Measurements from ENCODE around the gene EPB41.

Gene EPB41

GRCh38 chr1:28899267-28899666, 15.1 kb upstream of the EPB41 start:
- Mint-ChIP-seq H3K9me3 (peaks cover 1% of the 10 kb centered on the region), H3K36me3 (ENCODE audit: low read depth) (peaks cover 15% of the 10 kb centered on the region), H3K4me1 (ENCODE audit: low read depth) (peaks cover 14% of the 10 kb centered on the region), H3K4me3 (no peak overlapping the region), H3K27ac (no peak overlapping the region), H3K27me3 (no peaks in the 10 kb centered on the region)

GRCh38 chr1:28900562-28900961, 13.8 kb upstream of the EPB41 start:
- Mint-ChIP-seq H3K4me3 (no peak overlapping the region), H3K36me3 (ENCODE audit: low read depth) (peaks cover 16% of the 10 kb centered on the region), H3K4me1 (ENCODE audit: low read depth) (peaks cover 14% of the 10 kb centered on the region), H3K27me3 (no peaks in the 10 kb centered on the region), H3K27ac (no peak overlapping the region), H3K9me3 (peaks cover 4% of the 10 kb centered on the region)

- H3K9me3 Mint-ChIP-seq: peaks cover 4% of the 10 kb centered on the region
- H3K27ac Mint-ChIP-seq: no peak overlapping the region
- no peak overlapping the region for H3K4me3 Mint-ChIP-seq
- peaks cover 12% of the 10 kb centered on the region for H3K4me1 Mint-ChIP-seq (ENCODE audit: low read depth)
- H3K36me3 Mint-ChIP-seq (ENCODE audit: low read depth): peaks cover 17% of the 10 kb centered on the region
- no peaks in the 10 kb centered on the region for H3K27me3 Mint-ChIP-seq
Measured at GRCh38 chr1:28902738-28903137, 11.6 kb upstream of the EPB41 start.

GRCh38 chr1:28905921-28906666, 8.3 kb upstream of the EPB41 start:
- H3K36me3 Mint-ChIP-seq (ENCODE audit: low read depth): peaks cover 17% of the 10 kb centered on the region
- H3K27ac Mint-ChIP-seq: no peak overlapping the region
- H3K9me3 Mint-ChIP-seq: peaks cover 4% of the 10 kb centered on the region
- H3K4me3 Mint-ChIP-seq: no peak overlapping the region
- H3K27me3 Mint-ChIP-seq: no peaks in the 10 kb centered on the region
- no peaks in the 10 kb centered on the region for H3K4me1 Mint-ChIP-seq (ENCODE audit: low read depth)

GRCh38 chr1:28909198-28909597, 5.2 kb upstream of the EPB41 start:
- peaks cover 11% of the 10 kb centered on the region for H3K36me3 Mint-ChIP-seq (ENCODE audit: low read depth)
- H3K27ac Mint-ChIP-seq: no peak overlapping the region
- H3K9me3 Mint-ChIP-seq: peaks cover 3% of the 10 kb centered on the region

GRCh38 chr1:28910379-28911115, 3.8 kb upstream of the EPB41 start:
- peaks cover 16% of the 10 kb centered on the region for H3K4me1 Mint-ChIP-seq (ENCODE audit: low read depth)
- H3K27ac Mint-ChIP-seq: no peak overlapping the region
- no peaks in the 10 kb centered on the region for H3K9me3 Mint-ChIP-seq
- H3K27me3 Mint-ChIP-seq: no peaks in the 10 kb centered on the region
- no peak overlapping the region for H3K4me3 Mint-ChIP-seq
- peaks cover 8% of the 10 kb centered on the region for H3K36me3 Mint-ChIP-seq (ENCODE audit: low read depth)

More at GRCh38 chr1:28909198-28909597, 5.2 kb upstream of the EPB41 start:
- no peak overlapping the region for H3K4me3 Mint-ChIP-seq
- peaks cover 9% of the 10 kb centered on the region for H3K4me1 Mint-ChIP-seq (ENCODE audit: low read depth)
- H3K27me3 Mint-ChIP-seq: no peaks in the 10 kb centered on the region

GRCh38 chr1:28913786-28914227, 562 bp upstream of the EPB41 start:
- H3K9me3 Mint-ChIP-seq: no peaks in the 10 kb centered on the region
- peak overlapping the region; percentile 90 for H3K27ac Mint-ChIP-seq
- H3K4me3 Mint-ChIP-seq: peak overlapping the region; percentile 83
- no peaks in the 10 kb centered on the region for H3K27me3 Mint-ChIP-seq
- H3K36me3 Mint-ChIP-seq (ENCODE audit: low read depth): peaks cover 4% of the 10 kb centered on the region
- peaks cover 49% of the 10 kb centered on the region for H3K4me1 Mint-ChIP-seq (ENCODE audit: low read depth)

GRCh38 chr1:28915031-28915895, 894 bp downstream of the EPB41 start:
- no peaks in the 10 kb centered on the region for H3K27me3 Mint-ChIP-seq
- no peaks in the 10 kb centered on the region for H3K9me3 Mint-ChIP-seq
- peaks cover 63% of the 10 kb centered on the region for H3K4me1 Mint-ChIP-seq (ENCODE audit: low read depth)
- peak overlapping the region; percentile 95 for H3K4me3 Mint-ChIP-seq
- peak overlapping the region; percentile 95 for H3K27ac Mint-ChIP-seq
- peaks cover 5% of the 10 kb centered on the region for H3K36me3 Mint-ChIP-seq (ENCODE audit: low read depth)

GRCh38 chr1:28917757-28918118, 3.4 kb downstream of the EPB41 start:
- H3K27me3 Mint-ChIP-seq: no peaks in the 10 kb centered on the region
- no peaks in the 10 kb centered on the region for H3K9me3 Mint-ChIP-seq
- H3K4me3 Mint-ChIP-seq: peak overlapping the region; percentile 45
- peaks cover 5% of the 10 kb centered on the region for H3K36me3 Mint-ChIP-seq (ENCODE audit: low read depth)
- peaks cover 76% of the 10 kb centered on the region for H3K4me1 Mint-ChIP-seq (ENCODE audit: low read depth)
- peak overlapping the region; percentile 70 for H3K27ac Mint-ChIP-seq

- H3K27ac Mint-ChIP-seq: peak overlapping the region; percentile 36
- H3K4me1 Mint-ChIP-seq (ENCODE audit: low read depth): peaks cover 69% of the 10 kb centered on the region
- no peak overlapping the region for H3K4me3 Mint-ChIP-seq
Measured at GRCh38 chr1:28921286-28921869, 7.0 kb downstream of the EPB41 start.

GRCh38 chr1:28925350-28925891, 11.1 kb downstream of the EPB41 start:
- Mint-ChIP-seq H3K4me3 (no peak overlapping the region), H3K27ac (peak overlapping the region; percentile 39), H3K4me1 (ENCODE audit: low read depth) (peaks cover 63% of the 10 kb centered on the region)

More at GRCh38 chr1:28921286-28921869, 7.0 kb downstream of the EPB41 start:
- H3K36me3 Mint-ChIP-seq (ENCODE audit: low read depth): peaks cover 5% of the 10 kb centered on the region
- no peaks in the 10 kb centered on the region for H3K9me3 Mint-ChIP-seq
- H3K27me3 Mint-ChIP-seq: no peaks in the 10 kb centered on the region

GRCh38 chr1:28926629-28927265, 12.4 kb downstream of the EPB41 start:
- Mint-ChIP-seq H3K9me3 (no peaks in the 10 kb centered on the region), H3K27ac (peak overlapping the region; percentile 82), H3K4me1 (ENCODE audit: low read depth) (peaks cover 61% of the 10 kb centered on the region), H3K36me3 (ENCODE audit: low read depth) (no peaks in the 10 kb centered on the region), H3K4me3 (peak overlapping the region; percentile 70), H3K27me3 (no peaks in the 10 kb centered on the region)

More at GRCh38 chr1:28925350-28925891, 11.1 kb downstream of the EPB41 start:
- H3K9me3 Mint-ChIP-seq: no peaks in the 10 kb centered on the region
- H3K27me3 Mint-ChIP-seq: no peaks in the 10 kb centered on the region
- H3K36me3 Mint-ChIP-seq (ENCODE audit: low read depth): no peaks in the 10 kb centered on the region

- Mint-ChIP-seq H3K36me3 (ENCODE audit: low read depth) (no peaks in the 10 kb centered on the region), H3K9me3 (no peaks in the 10 kb centered on the region), H3K4me1 (ENCODE audit: low read depth) (peaks cover 67% of the 10 kb centered on the region), H3K4me3 (peak overlapping the region; percentile 70), H3K27me3 (no peaks in the 10 kb centered on the region), H3K27ac (peak overlapping the region; percentile 91)
Measured at GRCh38 chr1:28927266-28927647, 12.9 kb downstream of the EPB41 start.
